ENCODE results near the gene ELMOD3. TPM values are rescaled to one million over a fixed set of nuclear protein-coding genes. Genes with fewer than 3 reads are reported as not detected.

The ELMOD3 gene
- total RNA-seq, 1 experiment from 2014 or later: 16.2 TPM

DNA sequence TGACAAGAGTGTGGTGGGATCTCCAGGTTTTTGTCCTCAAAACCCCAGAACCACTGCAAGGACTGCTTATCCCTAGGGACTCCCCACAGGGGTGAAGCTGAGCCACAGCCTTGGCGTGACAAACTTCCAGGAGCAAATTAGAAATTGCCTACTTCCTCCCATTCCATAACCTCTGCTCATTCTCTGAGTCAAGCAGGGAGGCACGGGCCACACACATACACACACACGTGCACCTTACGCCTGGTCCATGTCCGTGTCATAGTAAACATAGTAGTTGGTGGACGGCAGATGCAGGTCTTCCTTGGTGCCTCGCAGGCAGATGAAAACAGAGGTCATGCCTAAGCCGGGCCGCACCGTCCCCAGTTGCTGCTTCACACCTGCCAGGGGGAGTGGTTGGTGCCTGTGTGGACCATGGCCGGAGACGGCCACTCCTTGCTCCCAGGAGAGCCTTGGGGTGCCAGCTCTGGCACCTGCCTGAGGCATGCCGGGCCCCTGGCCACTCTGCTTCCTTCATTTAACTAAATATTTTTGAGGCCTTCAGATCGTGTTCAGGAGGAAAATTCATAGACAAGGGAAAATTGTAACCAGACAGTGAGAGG is 10.1 kb upstream of the ELMOD3 start:
- Mint-ChIP-seq H3K4me3 (ENCODE audit: unreplicated experiment) (no peak overlapping the region), H3K9me3 (ENCODE audit: unreplicated experiment) (no peaks in the 10 kb centered on the region), H3K27me3 (ENCODE audit: insufficient read depth, unreplicated experiment) (no peaks in the 10 kb centered on the region), H3K4me1 (ENCODE audit: insufficient read depth, unreplicated experiment) (peaks cover 5% of the 10 kb centered on the region), H3K36me3 (ENCODE audit: insufficient read depth, unreplicated experiment) (peaks cover 66% of the 10 kb centered on the region), H3K27ac (ENCODE audit: low read depth, unreplicated experiment) (no peak overlapping the region)
- CTCF ChIA-PET: interaction anchor here (0.6 to 1.0 kb wide), 2 partner anchors 8 to 63 kb away, joined by 4 read pairs; no protein-coding TSS in a partner anchor
- POLR2A ChIA-PET: interaction anchor here (1.2 to 1.5 kb wide), 2 partner anchors 10 to 17 kb away, joined by 4 read pairs; partner anchors contain the start of genes ELMOD3, RETSAT and TGOLN2
- intact Hi-C loops (cut with micrococcal nuclease): no loop called here
- BruUV-seq (replicated peaks): no TSS peak
- no peak for DNase-seq (ENCODE audit: unreplicated experiment)
- no peak for TF ChIP-seq CTCF (IDR thresholded peaks at IDR 0.05; ENCODE audit: unreplicated experiment)

DNA sequence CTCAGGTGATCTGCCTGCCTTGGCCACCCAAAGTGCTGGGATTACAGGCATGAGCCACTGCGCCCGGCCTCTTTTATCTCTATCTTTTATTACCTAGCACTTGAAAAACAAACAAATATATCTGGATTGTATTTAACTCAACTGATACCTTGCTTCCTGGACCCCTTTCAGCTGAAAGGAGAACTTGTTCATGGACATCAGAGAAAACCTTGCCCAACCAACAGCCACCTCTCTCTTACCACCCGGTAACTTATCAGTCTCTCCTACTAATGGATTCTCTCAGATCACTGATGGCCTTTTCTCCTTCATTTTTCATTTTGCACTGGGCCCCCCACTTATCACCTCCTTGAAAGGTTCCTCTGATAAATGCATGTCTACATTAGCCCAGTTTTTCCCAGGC is 7.0 kb upstream of the ELMOD3 start:
- POLR2A ChIA-PET: no interaction called here
- H3K36me3 Mint-ChIP-seq (ENCODE audit: insufficient read depth, unreplicated experiment): peaks cover 78% of the 10 kb centered on the region
- DNase-seq (ENCODE audit: unreplicated experiment): no peak
- TF ChIP-seq CTCF (IDR thresholded peaks at IDR 0.05; ENCODE audit: unreplicated experiment): no peak
- H3K4me1 Mint-ChIP-seq (ENCODE audit: insufficient read depth, unreplicated experiment): no peaks in the 10 kb centered on the region
- intact Hi-C loops (cut with micrococcal nuclease): no loop called here
- H3K27me3 Mint-ChIP-seq (ENCODE audit: insufficient read depth, unreplicated experiment): no peaks in the 10 kb centered on the region
- H3K27ac Mint-ChIP-seq (ENCODE audit: low read depth, unreplicated experiment): peak overlapping the region; percentile 64
- no peak overlapping the region for H3K4me3 Mint-ChIP-seq (ENCODE audit: unreplicated experiment)
- BruUV-seq (replicated peaks): no TSS peak
- no peaks in the 10 kb centered on the region for H3K9me3 Mint-ChIP-seq (ENCODE audit: unreplicated experiment)
- CTCF ChIA-PET: interaction anchor here (0.7 kb wide), 1 partner anchor 204 kb away, joined by 3 read pairs; no protein-coding TSS in a partner anchor

- Mint-ChIP-seq H3K4me1 (ENCODE audit: insufficient read depth, unreplicated experiment) (peaks cover 10% of the 10 kb centered on the region), H3K36me3 (ENCODE audit: insufficient read depth, unreplicated experiment) (peaks cover 53% of the 10 kb centered on the region), H3K9me3 (ENCODE audit: unreplicated experiment) (no peaks in the 10 kb centered on the region), H3K27me3 (ENCODE audit: insufficient read depth, unreplicated experiment) (no peaks in the 10 kb centered on the region), H3K4me3 (ENCODE audit: unreplicated experiment) (peak overlapping the region; percentile 97), H3K27ac (ENCODE audit: low read depth, unreplicated experiment) (peak overlapping the region; percentile 98)
- intact Hi-C loops (cut with micrococcal nuclease): loop anchor here (1.0 to 5.0 kb wide), 4 partner anchors 26 to 249 kb away; partner anchors contain the start of genes CAPG and TMEM150A
- BruUV-seq (replicated peaks): TSS peak; percentile 78
- TF ChIP-seq CTCF (IDR thresholded peaks at IDR 0.05; ENCODE audit: unreplicated experiment): no peak
- POLR2A ChIA-PET: interaction anchor here (0.6 to 5.8 kb wide), 39 partner anchors 10 to 285 kb away, joined by 3 to 121 read pairs (median 4); partner anchors contain the start of genes C2orf68, GGCX, MAT2A and RNF181
- peak; percentile 48 for DNase-seq (ENCODE audit: unreplicated experiment)
- CTCF ChIA-PET: interaction anchor here (0.5 to 1.8 kb wide), 8 partner anchors 23 to 780 kb away, joined by 3 to 5 read pairs (median 3); no protein-coding TSS in a partner anchor
These were observed 688 bp upstream of the ELMOD3 start for GRCh38 chr2:85353876-85354285.

DNA sequence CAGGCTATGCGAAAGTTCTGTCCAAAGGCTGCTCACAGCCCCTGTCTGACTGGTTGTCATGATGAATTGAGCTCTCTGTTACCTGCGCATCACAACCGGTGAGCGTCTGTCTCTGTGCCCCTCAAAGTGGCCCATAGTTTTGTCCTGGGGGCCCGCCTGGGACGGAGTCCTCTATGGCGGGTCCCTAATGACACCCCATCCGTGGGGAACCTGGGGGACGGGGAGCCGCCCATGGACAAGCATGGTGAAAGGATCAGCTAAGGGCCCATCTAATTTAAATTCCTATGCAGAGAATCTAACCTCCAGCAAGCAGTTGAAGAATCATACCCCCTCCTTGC is 473 bp downstream of the ELMOD3 start:
- H3K4me3 Mint-ChIP-seq (ENCODE audit: unreplicated experiment): peak overlapping the region; percentile 97
- ChIA-PET CTCF (interaction anchor here (0.6 to 1.8 kb wide), 3 partner anchors 9 to 197 kb away, joined by 3 to 5 read pairs (median 5); no protein-coding TSS in a partner anchor), POLR2A (interaction anchor here (0.5 to 5.8 kb wide), 30 partner anchors 11 to 435 kb away, joined by 3 to 121 read pairs (median 6); partner anchors contain the start of genes C2orf68, GGCX, MAT2A and RNF181)
- peaks cover 10% of the 10 kb centered on the region for H3K4me1 Mint-ChIP-seq (ENCODE audit: insufficient read depth, unreplicated experiment)
- peak overlapping the region; percentile 98 for H3K27ac Mint-ChIP-seq (ENCODE audit: low read depth, unreplicated experiment)
- TSS peak; percentile 53 for BruUV-seq (replicated peaks)
- H3K36me3 Mint-ChIP-seq (ENCODE audit: insufficient read depth, unreplicated experiment): peaks cover 55% of the 10 kb centered on the region
- H3K27me3 Mint-ChIP-seq (ENCODE audit: insufficient read depth, unreplicated experiment): no peaks in the 10 kb centered on the region
- TF ChIP-seq CTCF (IDR thresholded peaks at IDR 0.05; ENCODE audit: unreplicated experiment): no peak
- no peaks in the 10 kb centered on the region for H3K9me3 Mint-ChIP-seq (ENCODE audit: unreplicated experiment)
- intact Hi-C loops (cut with micrococcal nuclease): loop anchor here (2.0 kb wide), 1 partner anchor 248 kb away; the partner anchor contains the start of gene TMEM150A
- DNase-seq (ENCODE audit: unreplicated experiment): no peak

All from MCF 10A (cell line).